HG03432 (cell line): ENCODE data around the gene PSMB3.

Experiments
- ATAC-seq: cut with Tn5 transposase; IDR thresholded peaks from one replicate; pipeline ENCODE4 v1.9.1; 2021; ENCODE audit warnings: mild to moderate bottlenecking, moderate library complexity; ENCODE audit not compliant: unreplicated experiment

The PSMB3 gene

DNA sequence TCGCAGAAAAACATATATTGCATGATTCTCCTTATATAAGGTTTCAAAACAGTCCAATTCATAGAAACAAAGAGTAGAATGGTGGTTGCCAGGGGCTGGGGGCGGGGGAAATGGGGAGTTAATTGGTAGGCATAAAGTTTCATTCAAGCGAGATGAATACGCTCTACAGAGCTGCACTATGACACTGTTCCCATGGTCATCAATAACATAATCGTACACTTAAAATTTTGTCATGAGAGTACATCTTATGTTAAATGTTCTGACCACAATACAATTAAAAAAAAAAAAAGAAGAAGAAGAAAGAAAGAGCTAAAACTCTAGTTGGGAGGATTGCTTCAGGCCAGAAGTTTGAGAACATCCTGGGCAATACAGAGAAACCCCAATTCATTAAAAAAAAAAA, 41.7 kb downstream of the PSMB3 start:
- no peak for ATAC-seq

DNA sequence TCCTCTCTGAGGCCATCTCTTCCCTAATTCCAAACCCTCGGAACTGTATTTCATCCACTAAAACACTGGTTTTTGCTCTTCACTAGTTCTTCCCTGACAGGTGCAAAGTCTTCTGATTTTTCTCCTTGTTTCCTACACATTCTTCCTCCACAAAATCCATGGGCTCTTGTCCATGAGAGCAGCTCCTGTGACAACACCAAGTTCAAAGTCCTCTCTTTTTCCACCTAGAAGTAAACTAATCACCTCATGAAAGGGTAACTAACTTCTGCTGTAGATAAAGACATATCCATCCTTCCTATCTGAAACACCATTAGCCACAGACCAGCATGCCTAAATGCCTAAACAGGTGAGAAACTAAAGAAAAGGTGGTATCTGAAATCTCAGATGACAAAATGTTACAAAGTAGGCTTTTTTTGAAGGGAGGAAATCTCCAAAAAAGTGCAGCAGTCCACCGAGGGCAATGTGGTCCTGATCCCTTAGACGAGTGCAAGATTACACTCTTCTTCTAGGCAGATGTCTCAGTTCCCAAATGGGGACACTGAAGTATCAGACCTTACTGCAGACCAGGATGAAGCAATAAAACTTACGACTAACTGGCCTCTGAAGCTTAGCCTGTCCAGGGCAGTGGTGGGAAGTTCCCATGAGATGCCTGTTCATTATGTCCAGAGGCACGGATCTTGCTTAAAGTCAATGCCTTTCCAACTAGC, 44.1 kb downstream of the PSMB3 start:
- no peak for ATAC-seq

DNA sequence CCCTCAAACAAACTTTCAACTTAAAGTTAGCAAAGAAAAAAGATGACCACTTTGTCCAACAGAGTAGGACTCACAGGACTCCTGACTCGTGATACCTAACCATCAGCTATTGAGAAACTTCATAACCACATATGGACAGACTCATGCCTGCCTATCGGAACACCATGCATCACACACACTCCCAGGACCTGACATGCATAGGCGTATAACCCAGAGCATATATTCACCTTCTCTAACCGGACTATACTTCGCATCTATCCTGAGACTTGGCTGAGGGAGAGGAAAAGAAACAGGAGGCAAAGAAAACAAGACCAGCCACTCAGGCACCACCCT, 44.6 kb downstream of the PSMB3 start:
- ATAC-seq, result no peak

DNA sequence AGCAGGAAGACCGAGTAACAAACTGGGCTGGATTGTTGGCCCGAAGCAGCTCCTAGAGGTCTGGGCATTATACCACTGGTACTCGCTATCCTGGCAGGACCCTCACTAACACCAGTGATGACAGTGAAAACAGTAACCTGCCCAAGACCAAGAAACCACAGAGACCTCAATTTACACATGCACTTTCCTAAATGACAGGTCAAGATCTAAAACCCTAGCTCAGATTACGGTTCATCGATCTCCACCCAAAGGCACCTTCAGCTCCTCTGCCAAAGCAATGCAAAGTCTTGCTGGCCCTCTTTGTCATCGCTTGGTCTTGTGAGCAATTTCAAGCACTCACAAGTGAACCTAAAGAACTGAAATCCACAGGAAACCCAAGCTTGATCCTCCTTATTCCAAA, 45.3 kb downstream of the PSMB3 start:
- ATAC-seq, result no peak

DNA sequence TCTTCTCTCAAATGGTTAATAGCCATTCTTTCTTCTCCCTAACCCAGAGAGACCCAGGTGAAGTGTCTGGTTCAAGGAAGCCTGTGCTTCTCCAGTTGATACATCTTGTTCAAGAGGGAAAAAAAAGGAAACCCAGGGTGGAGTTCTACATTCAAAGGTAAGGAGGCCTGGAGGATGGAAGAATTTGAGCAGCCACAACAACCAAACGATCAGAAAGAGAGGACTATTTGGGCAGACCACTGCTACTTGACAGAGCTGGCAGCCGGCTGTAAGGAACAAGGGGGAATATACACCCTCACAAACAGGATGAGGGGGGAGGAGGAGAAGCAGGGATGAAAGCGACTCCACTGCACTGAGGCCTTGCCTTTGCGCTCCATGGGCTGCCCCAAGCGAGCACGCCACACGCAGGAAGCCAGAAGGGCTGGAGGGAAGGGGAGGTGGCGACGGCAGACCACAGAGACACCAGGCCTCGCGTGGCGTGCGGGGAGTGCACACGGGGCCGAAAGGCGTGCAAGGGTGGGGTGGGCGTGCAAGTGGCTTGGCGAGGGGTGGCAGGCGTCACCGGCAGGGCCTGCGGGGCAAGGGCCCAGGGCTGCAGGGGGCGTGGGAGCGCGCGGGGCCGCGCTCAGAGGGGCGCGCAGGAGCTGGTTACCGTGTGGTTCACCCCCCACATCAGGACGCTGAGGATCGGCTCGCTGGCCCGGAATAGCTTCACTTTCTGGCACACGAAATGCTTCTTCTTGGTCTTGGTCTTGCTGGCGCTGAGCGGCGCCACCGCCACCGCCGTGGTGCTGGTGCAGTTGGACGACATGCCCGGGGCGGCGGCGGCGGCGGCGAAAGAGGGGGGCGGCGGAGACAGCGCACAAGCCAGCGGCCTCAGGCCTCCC, 46.3 kb downstream of the PSMB3 start:
- ATAC-seq, result peak; percentile 23

DNA sequence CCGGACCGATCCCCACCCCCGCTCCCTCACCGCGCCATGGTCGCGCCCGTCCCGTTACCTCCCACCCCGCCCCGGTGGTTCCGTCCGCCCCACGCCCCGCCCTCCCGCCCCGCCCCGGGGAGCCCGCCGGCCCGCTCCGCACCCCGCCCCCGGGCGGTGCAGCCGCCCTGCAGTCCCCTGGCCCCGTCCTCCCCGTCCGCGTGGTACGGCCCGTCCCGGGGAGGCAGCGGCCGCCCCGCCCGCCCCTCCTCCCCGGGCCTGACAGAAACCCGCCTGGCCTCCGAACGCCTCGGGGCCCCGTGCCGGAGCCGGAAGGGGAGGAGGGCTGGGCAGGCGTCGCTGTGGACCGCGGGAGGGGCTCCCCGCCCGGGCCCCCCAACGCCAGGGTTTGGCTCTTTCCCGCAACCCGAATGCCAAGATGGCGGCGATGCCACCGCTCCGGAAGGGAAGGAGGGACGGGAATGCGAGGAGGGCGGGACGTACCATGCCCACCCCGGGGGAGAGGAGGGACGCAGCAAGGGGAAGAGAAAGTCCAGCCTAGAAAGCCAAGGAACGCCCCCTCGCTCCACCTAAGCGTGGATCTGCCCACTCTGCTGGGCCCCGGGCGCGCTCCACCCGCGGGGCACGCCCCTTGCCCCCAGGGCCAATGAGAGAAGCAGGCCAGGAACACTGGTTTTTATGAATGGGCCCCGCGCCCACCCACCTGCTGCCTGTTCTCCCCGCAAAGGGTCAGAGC, 47.1 kb downstream of the PSMB3 start, which contains the start of gene PIP4K2B:
TSS of gene PIP4K2B (minus strand) at position 56 of the 736 bp plus-strand sequence. CDS start 132 bp downstream, outside the sequence.
- ATAC-seq, result peak; percentile 81

DNA sequence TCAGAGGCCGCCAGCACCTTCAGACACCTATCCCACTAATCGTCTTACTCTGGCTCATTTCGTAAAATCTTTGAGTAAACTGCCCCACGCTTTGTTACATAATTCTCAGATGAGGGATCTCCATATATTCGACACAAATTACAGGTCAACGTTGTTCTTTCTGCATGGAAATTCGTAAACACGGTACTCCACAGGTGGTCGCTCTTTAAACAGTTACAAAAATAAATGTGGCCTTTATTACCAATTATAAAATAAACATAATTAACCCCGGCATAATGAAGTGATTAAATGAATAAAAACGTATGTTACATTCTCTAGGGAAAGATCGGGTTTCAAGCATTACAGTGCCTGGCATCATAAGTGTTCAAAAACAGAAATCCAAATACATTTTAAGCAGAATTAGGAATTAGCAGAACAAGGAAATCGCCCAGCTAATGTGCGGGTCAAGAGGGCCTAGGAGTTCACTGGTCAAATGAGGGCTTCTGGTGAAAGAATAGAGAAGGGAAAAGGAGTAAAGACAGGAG, 47.8 kb downstream of the PSMB3 start:
- no peak for ATAC-seq

DNA sequence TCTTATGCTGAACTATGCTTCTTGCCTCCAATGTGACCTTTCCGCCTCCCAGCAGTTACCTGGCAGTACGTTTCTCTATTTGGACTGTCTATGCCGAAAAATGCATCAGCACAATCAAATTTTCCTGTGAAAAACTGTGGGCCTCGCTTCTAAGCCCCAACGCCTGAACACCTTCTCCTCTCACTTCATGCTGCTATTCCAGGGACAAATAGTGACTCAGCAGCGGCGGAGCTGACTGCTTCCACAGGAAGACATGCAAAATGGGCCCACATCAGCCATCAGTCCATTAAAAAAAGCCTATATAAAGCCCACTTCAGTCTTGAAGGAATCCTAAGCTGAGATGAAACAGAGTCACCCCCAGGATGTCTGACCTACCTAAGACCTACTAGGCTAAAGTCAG, 57.3 kb downstream of the PSMB3 start:
- ATAC-seq, result no peak
